ENCODE results near the gene TSPAN5.
"Not testable (repeated sequence)": the region's sequence is repeated elsewhere in the genome, so short reads cannot be mapped to it uniquely, and the experiment has no call there.

Gene TSPAN5

GRCh38 chr4:98558471-98559169, 99.8 kb downstream of the TSPAN5 start:
- no peak for FAIRE-seq
- DNase-seq (ENCODE audit: insufficient read length, low spot score) = no peak

- FAIRE-seq = no peak
These were observed 101.1 kb downstream of the TSPAN5 start for GRCh38 chr4:98557194-98557892.

GRCh38 chr4:98556451-98556850, 102.0 kb downstream of the TSPAN5 start:
- FAIRE-seq (no peak), DNase-seq (ENCODE audit: insufficient read length, low spot score) (no peak)

More at GRCh38 chr4:98557194-98557892, 101.1 kb downstream of the TSPAN5 start:
- no peak for DNase-seq (ENCODE audit: insufficient read length, low spot score)

- DNase-seq (ENCODE audit: insufficient read length, low spot score) (no peak), FAIRE-seq (no peak)
These were observed 102.5 kb downstream of the TSPAN5 start for GRCh38 chr4:98555798-98556445.

- FAIRE-seq (no peak), DNase-seq (ENCODE audit: insufficient read length, low spot score) (no peak)
These were observed 111.4 kb downstream of the TSPAN5 start for GRCh38 chr4:98546910-98547594.

- no peak for FAIRE-seq
- DNase-seq (ENCODE audit: insufficient read length, low spot score) = no peak
These were observed 113.5 kb downstream of the TSPAN5 start for GRCh38 chr4:98544818-98545414.

GRCh38 chr4:98544141-98544817, 114.1 kb downstream of the TSPAN5 start:
- DNase-seq (ENCODE audit: insufficient read length, low spot score) = no peak
- FAIRE-seq = no peak

- no peak for DNase-seq (ENCODE audit: insufficient read length, low spot score)
- no peak for FAIRE-seq
These were observed 116.4 kb downstream of the TSPAN5 start for GRCh38 chr4:98542011-98542410.

- DNase-seq (ENCODE audit: insufficient read length, low spot score) = no peak
- FAIRE-seq = no peak
These were observed 117.6 kb downstream of the TSPAN5 start for GRCh38 chr4:98540803-98541202.

GRCh38 chr4:98539741-98540140, 118.7 kb downstream of the TSPAN5 start:
- DNase-seq (ENCODE audit: insufficient read length, low spot score) (no peak), FAIRE-seq (no peak)

- no peak for DNase-seq (ENCODE audit: insufficient read length, low spot score)
- FAIRE-seq = no peak
These were observed 119.1 kb downstream of the TSPAN5 start for GRCh38 chr4:98539299-98539698.

GRCh38 chr4:98536631-98537030, 121.8 kb downstream of the TSPAN5 start:
- DNase-seq (ENCODE audit: insufficient read length, low spot score) (no peak), FAIRE-seq (no peak)

GRCh38 chr4:98534146-98534545, 124.3 kb downstream of the TSPAN5 start:
- not testable (repeated sequence) for DNase-seq (ENCODE audit: insufficient read length, low spot score); FAIRE-seq

GRCh38 chr4:98530572-98530971, 127.8 kb downstream of the TSPAN5 start:
- no peak for FAIRE-seq
- no peak for DNase-seq (ENCODE audit: insufficient read length, low spot score)

- FAIRE-seq (no peak), DNase-seq (ENCODE audit: insufficient read length, low spot score) (no peak)
These were observed 128.3 kb downstream of the TSPAN5 start for GRCh38 chr4:98529970-98530569.

GRCh38 chr4:98528882-98529281, 129.5 kb downstream of the TSPAN5 start:
- DNase-seq (ENCODE audit: insufficient read length, low spot score) (no peak), FAIRE-seq (no peak)

- FAIRE-seq (no peak), DNase-seq (ENCODE audit: insufficient read length, low spot score) (no peak)
These were observed 130.7 kb downstream of the TSPAN5 start for GRCh38 chr4:98527534-98528269.

GRCh38 chr4:98524230-98524629, 134.2 kb downstream of the TSPAN5 start:
- no peak for FAIRE-seq
- DNase-seq (ENCODE audit: insufficient read length, low spot score) = no peak
